H1 (cell line): ENCODE data around the gene SLC12A2. TPM values are rescaled to one million over a fixed set of nuclear protein-coding genes. Genes with fewer than 3 reads are reported as not detected.

ENCODE experiments used
- CTCF ChIA-PET: fragments of 300-600 bp; sonication (Branson Sonifier 250); formaldehyde crosslinking; loops from one replicate; lab custom pipeline; 2021; ENCODE audit not compliant: partially characterized antibody; lab: Charles Lee
- POLR2A ChIA-PET: fragments of 300-600 bp; sonication (Branson Sonifier 250); formaldehyde crosslinking; loops from one replicate; lab custom pipeline; 2021; ENCODE audit warnings: inconsistent platforms; ENCODE audit not compliant: partially characterized antibody; lab: Charles Lee
- DNase-seq, 2 experiments: peaks; one replicate each; pipeline versions ENCODE4 v3.0.0 to v3.0.0-alpha.2; 2010 to 2022; ENCODE audit warnings: low spot score in 2 of 2, low read depth in 1 of 2, mixed read lengths in 1 of 2
- FAIRE-seq: peaks from 2 replicates; lab custom pipeline; 2011; peaks lifted over from hg19 to GRCh38; lab: Jason Lieb, UNC
- H2AFZ ChIP-seq: 2 replicates; pipeline ENCODE4 v1.8.1; 2012; ENCODE audit warnings: low read length, inconsistent platforms
- H2AK5ac ChIP-seq: 2 replicates; pipeline ENCODE4 v1.6.1; 2013; ENCODE audit warnings: low read depth, low read length
- H2BK120ac ChIP-seq: replicated peaks from 2 replicates; pipeline ENCODE3; 2013; ENCODE audit warnings: low read depth, low read length, inconsistent platforms
- H2BK12ac ChIP-seq: 2 replicates; pipeline ENCODE4 v1.6.1; 2013; ENCODE audit warnings: low read depth, low read length
- H2BK15ac ChIP-seq: 2 replicates; pipeline ENCODE4 v1.6.1; 2013; ENCODE audit warnings: low read length
- H2BK20ac ChIP-seq: 2 replicates; pipeline ENCODE4 v1.6.1; 2013; ENCODE audit warnings: low read length
- H2BK5ac ChIP-seq: 2 replicates; pipeline ENCODE4 v1.6.1; 2013; ENCODE audit warnings: low read depth, low read length
- H3K14ac ChIP-seq: 2 replicates; pipeline ENCODE4 v1.6.1; 2013; ENCODE audit warnings: inconsistent platforms; ENCODE audit not compliant: insufficient read length
- H3K18ac ChIP-seq: 2 replicates; pipeline ENCODE4 v1.6.1; 2013; ENCODE audit warnings: low read length; ENCODE audit errors: extremely low read depth
- H3K23ac ChIP-seq: 2 replicates; pipeline ENCODE4 v1.6.1; 2013; ENCODE audit warnings: inconsistent platforms; ENCODE audit not compliant: insufficient read length
- H3K23me2 ChIP-seq: 2 replicates; pipeline ENCODE4 v1.6.1; 2013; ENCODE audit warnings: low read depth, low read length
- H3K27ac ChIP-seq: 2 replicates; pipeline ENCODE4 v1.6.1; 2011; ENCODE audit warnings: low read depth, low read length, inconsistent platforms
- H3K27me3 ChIP-seq, 4 experiments: replicated peaks in 1 of 4; 1 replicate in 1 of 4; 2 replicates in 3 of 4; pipeline versions ENCODE4 v1.6.1 to v1.8.1; 2011 to 2013; ENCODE audit warnings: low read length in 3 of 4, mild to moderate bottlenecking in 3 of 4, inconsistent platforms in 2 of 4, mixed read lengths in 2 of 4, moderate library complexity in 1 of 4; ENCODE audit not compliant: control insufficient read depth in 3 of 4, insufficient read depth in 3 of 4; ENCODE audit errors: extremely low read depth in 1 of 4
- H3K36me3 ChIP-seq, 4 experiments: 2 replicates each; pipeline versions ENCODE4 v1.6.1 to v1.8.1; 2011 to 2013; ENCODE audit warnings: mild to moderate bottlenecking in 4 of 4, low read length in 3 of 4, moderate library complexity in 2 of 4, control low read depth in 1 of 4, inconsistent platforms in 1 of 4; ENCODE audit not compliant: insufficient read depth in 4 of 4, control insufficient read depth in 2 of 4
- H3K4ac ChIP-seq: replicated peaks from 2 replicates; pipeline ENCODE3; 2013; ENCODE audit warnings: low read length, low read depth, mixed read lengths, inconsistent platforms; ENCODE audit not compliant: insufficient read length
- H3K4me1 ChIP-seq, 4 experiments: replicated peaks in 1 of 4; 1 replicate in 1 of 4; 2 replicates in 3 of 4; pipeline versions ENCODE4 v1.6.1 to v1.8.1; 2011 to 2013; ENCODE audit warnings: low read length in 3 of 4, inconsistent platforms in 2 of 4, mixed read lengths in 1 of 4; ENCODE audit not compliant: insufficient read depth in 4 of 4, control insufficient read depth in 3 of 4
- H3K4me2 ChIP-seq, 2 experiments: 2 replicates each; pipeline versions ENCODE4 v1.6.1 to v1.8.1; 2011 to 2013; ENCODE audit warnings: low read depth in 2 of 2, low read length in 2 of 2, control low read depth in 1 of 2, inconsistent platforms in 1 of 2, mild to moderate bottlenecking in 1 of 2; ENCODE audit not compliant: insufficient read depth in 1 of 2
- H3K4me3 ChIP-seq, 4 experiments: fragments of 200-600, 300-600 bp in 1 of 4; sonication (generic), shearing (Covaris generic), sonication (Bioruptor Twin) in 1 of 4; 2 replicates each; pipeline versions ENCODE4 v1.5.1 to v1.8.1; 2011 to 2016; ENCODE audit warnings: low read length in 4 of 4, low read depth in 3 of 4, control low read depth in 2 of 4, inconsistent platforms in 2 of 4, mild to moderate bottlenecking in 2 of 4, mixed read lengths in 1 of 4, moderate library complexity in 1 of 4; ENCODE audit not compliant: insufficient read depth in 2 of 4; ENCODE audit errors: extremely low read depth in 1 of 4
- H3K56ac ChIP-seq: replicated peaks from 2 replicates; pipeline ENCODE3; 2013; ENCODE audit warnings: low read depth, mild to moderate bottlenecking, mixed read lengths, low read length, inconsistent platforms; ENCODE audit not compliant: insufficient read length
- H3K79me1 ChIP-seq: 2 replicates; pipeline ENCODE4 v1.6.1; 2013; ENCODE audit warnings: low read depth, low read length, control low read depth
- H3K79me2 ChIP-seq, 2 experiments: 2 replicates each; pipeline versions ENCODE4 v1.6.1 to v1.8.1; 2012 to 2013; ENCODE audit warnings: low read length in 2 of 2, mild to moderate bottlenecking in 2 of 2, inconsistent platforms in 1 of 2; ENCODE audit not compliant: insufficient read depth in 2 of 2, control insufficient read depth in 1 of 2
- H3K9ac ChIP-seq, 4 experiments: replicated peaks in 1 of 4; 1 replicate in 1 of 4; 2 replicates in 3 of 4; pipeline versions ENCODE4 v1.6.1 to v1.8.1; 2011 to 2013; ENCODE audit warnings: low read depth in 3 of 4, low read length in 3 of 4, control low read depth in 2 of 4, mild to moderate bottlenecking in 2 of 4, moderate library complexity in 2 of 4, inconsistent platforms in 1 of 4; ENCODE audit errors: extremely low read depth in 1 of 4
- H3K9me3 ChIP-seq, 2 experiments: 2 replicates each; pipeline versions ENCODE4 v1.6.1 to v1.8.1; 2012 to 2013; ENCODE audit warnings: mild to moderate bottlenecking in 2 of 2, moderate library complexity in 2 of 2, control low read depth in 1 of 2, inconsistent platforms in 1 of 2, low read depth in 1 of 2, low read length in 1 of 2, mixed read lengths in 1 of 2; ENCODE audit not compliant: insufficient read depth in 2 of 2
- H4K20me1 ChIP-seq, 2 experiments: replicated peaks in 1 of 2; 2 replicates each; pipeline versions ENCODE3 to v1.8.1; 2011 to 2013; ENCODE audit warnings: inconsistent platforms in 2 of 2, low read length in 2 of 2, mild to moderate bottlenecking in 1 of 2; ENCODE audit not compliant: insufficient read depth in 2 of 2, control insufficient read depth in 1 of 2
- H4K5ac ChIP-seq: 2 replicates; pipeline ENCODE4 v1.6.1; 2013; ENCODE audit warnings: low read length, low read depth, mixed read lengths, inconsistent platforms; ENCODE audit not compliant: insufficient read length
- H4K8ac ChIP-seq: 2 replicates; pipeline ENCODE4 v1.8.0; 2013; ENCODE audit warnings: mild to moderate bottlenecking, moderate library complexity, low read length, inconsistent platforms; ENCODE audit not compliant: insufficient read depth; ENCODE audit errors: extremely low read depth
- H4K91ac ChIP-seq: replicated peaks from 2 replicates; pipeline ENCODE3; 2013; ENCODE audit warnings: low read length, mixed read lengths, inconsistent platforms; ENCODE audit not compliant: insufficient read length
- CBX8 ChIP-seq: fragments of 300-800, 300-1000 bp; sonication (generic); IDR thresholded peaks from 2 replicates; pipeline ENCODE4 v1.7.1; 2016; ENCODE audit warnings: low read depth, low read length, borderline replicate concordance
- CTBP2 ChIP-seq: IDR thresholded peaks from 2 replicates; pipeline ENCODE4 v1.7.0; 2011; ENCODE audit warnings: borderline replicate concordance, mild to moderate bottlenecking, moderate library complexity, mixed read lengths, low read length; ENCODE audit not compliant: insufficient read depth, insufficient read length
- GABPA ChIP-seq: IDR thresholded peaks from 2 replicates; pipeline ENCODE4 v1.6.1; 2011; ENCODE audit warnings: mild to moderate bottlenecking, low read length, moderate library complexity, borderline replicate concordance; ENCODE audit not compliant: insufficient read depth
- GTF2F1 ChIP-seq: IDR thresholded peaks from 2 replicates; pipeline ENCODE4 v1.6.1; 2012; ENCODE audit warnings: low read depth, low read length, improper control_type of control experiment, borderline replicate concordance
- PHF8 ChIP-seq: fragments of 200-600 bp; sonication (generic); conservative IDR thresholded peaks from 2 replicates; pipeline ENCODE4 v1.7.1; 2012; ENCODE audit warnings: low read depth, mild to moderate bottlenecking, inconsistent platforms, low read length, moderate library complexity
- RXRA ChIP-seq: IDR thresholded peaks from 2 replicates; pipeline ENCODE4 v1.6.1; 2011; ENCODE audit warnings: low read depth, mild to moderate bottlenecking, low read length, moderate library complexity; ENCODE audit not compliant: insufficient read depth
- SAP30 ChIP-seq: fragments of 300-600 bp; sonication (generic); IDR thresholded peaks from 2 replicates; pipeline ENCODE4 v1.7.1; 2012; ENCODE audit warnings: low read length, moderate library complexity, mild to moderate bottlenecking, inconsistent platforms; ENCODE audit not compliant: insufficient read depth, insufficient replicate concordance
- SUZ12 ChIP-seq: fragments of 200-600 bp; sonication (generic); IDR thresholded peaks from 2 replicates; pipeline ENCODE4 v1.6.1; 2012; ENCODE audit warnings: mild to moderate bottlenecking, inconsistent platforms, low read length, moderate library complexity, mixed read lengths
- YY1 ChIP-seq: IDR thresholded peaks from 2 replicates; pipeline ENCODE4 v1.6.1; 2011; ENCODE audit warnings: low read depth, mild to moderate bottlenecking, low read length
- WGBS, 2 experiments: shearing (Covaris generic) in 1 of 2; methylation state at CpG; one replicate each; pipeline versions ENCODE4 v1.1.6 to v1.1.7; 2013 to 2015; ENCODE audit warnings: low lambda C conversion rate in 2 of 2, mixed read lengths in 2 of 2, inconsistent platforms in 1 of 2, low coverage in 1 of 2, missing lambda C conversion rate in 1 of 2; ENCODE audit not compliant: insufficient replicate concordance in 2 of 2, insufficient coverage in 1 of 2, insufficient read length in 1 of 2; ENCODE audit errors: extremely low coverage in 1 of 2, missing lambda C conversion rate in 1 of 2; 5-methylcytosine and 5-hydroxymethylcytosine counted together
- polyA plus RNA-seq, 7 experiments: library from polyadenylated mRNA; depleted of rRNA in 3 of 7; stranded (reverse) in 5 of 7; unstranded in 2 of 7; fragments of >200 nt in 5 of 7; fragments of 200-250 nt in 2 of 7; gene quantifications; 1 replicate in 5 of 7; 2 replicates in 1 of 7; 4 replicates in 1 of 7; pipeline versions ENCODE4 v1.2.1 to v1.2.3, GENCODE V29; 2011 to 2013; ENCODE audit warnings: missing spikeins in 2 of 7, mixed read lengths in 2 of 7
- total RNA-seq: library from RNA; stranded (reverse); fragmentation: NEBNext Ultra II Directional; extraction: Animal tissue kit (Norgen Biotek cat#: 25700); gene quantifications from 2 replicates; pipeline ENCODE4 v1.2.1, GENCODE V29; 2021

SLC12A2 gene
- total and polyA plus RNA-seq, 2 of the 8 experiments (the other 6 are each of a cell fraction or from before 2014, with no cell fraction given), result 2.6 to 16.2 TPM

DNA sequence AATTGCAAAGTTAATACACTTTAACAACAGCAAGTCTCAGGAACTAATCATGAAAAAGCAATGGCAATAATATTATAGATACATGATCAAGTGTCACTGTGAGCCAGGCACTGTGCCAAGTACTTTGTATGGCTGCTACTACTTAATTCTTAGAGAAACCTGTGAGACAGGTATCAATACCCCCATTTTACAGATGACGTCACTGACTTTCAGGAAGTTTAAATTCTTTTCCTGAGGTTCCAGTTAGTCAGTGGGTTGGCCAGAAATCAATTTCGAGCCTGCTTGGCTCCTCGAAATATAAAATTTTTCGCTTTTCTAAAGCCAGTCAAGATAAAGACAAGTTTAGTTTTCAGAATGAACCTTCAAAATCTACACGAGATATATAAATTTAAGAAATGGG, 130.3 kb downstream of the SLC12A2 start:
- ChIA-PET POLR2A (no interaction called here), CTCF (interaction anchor here (0.9 to 2.4 kb wide), 5 partner anchors 13 to 461 kb away, joined by 3 to 8 read pairs (median 5); no protein-coding TSS in a partner anchor)
- H2BK15ac ChIP-seq, result no peak overlapping the region
- no peak overlapping the region for H2BK5ac ChIP-seq
- FAIRE-seq, result no peak
- H2AFZ ChIP-seq, result no peak overlapping the region
- H2AK5ac ChIP-seq, result no peak overlapping the region
- H2BK20ac ChIP-seq, result no peak overlapping the region
- H3K4me1 ChIP-seq, result no peaks in the 10 kb centered on the region; a peak in 1 of 7 replicates
- H3K4ac ChIP-seq, result no peak overlapping the region
- no peak overlapping the region for H3K9ac ChIP-seq
- no peak overlapping the region for H3K18ac ChIP-seq
- no peak overlapping the region for H3K23ac ChIP-seq
- no peak overlapping the region for H4K5ac ChIP-seq
- H3K79me2 ChIP-seq, result no peaks in the 10 kb centered on the region
- no peak for DNase-seq
- no peak overlapping the region for H3K14ac ChIP-seq
- no peak overlapping the region for H4K91ac ChIP-seq
- H3K79me1 ChIP-seq, result no peaks in the 10 kb centered on the region
- H3K23me2 ChIP-seq, result no peaks in the 10 kb centered on the region
- no peak overlapping the region for H3K4me2 ChIP-seq
- H3K9me3 ChIP-seq, result no peaks in the 10 kb centered on the region
- no peak overlapping the region for H4K8ac ChIP-seq
- no peaks in the 10 kb centered on the region for H3K36me3 ChIP-seq
- no peak overlapping the region for H3K56ac ChIP-seq
- H4K20me1 ChIP-seq, result no peaks in the 10 kb centered on the region
- no peak overlapping the region for H3K4me3 ChIP-seq
- no peak overlapping the region for H2BK12ac ChIP-seq
- no peak overlapping the region for H3K27ac ChIP-seq
- WGBS, 2 experiments, result 92% methylated on average over 5 of the region's 5 CpGs; no CpG with 5 or more reads in 1 of the 2 experiments
- H3K27me3 ChIP-seq, result no peaks in the 10 kb centered on the region
- no peak overlapping the region for H2BK120ac ChIP-seq
- TF ChIP-seq SUZ12 (no peak), YY1 (no peak), PHF8 (no peak), SAP30 (no peak), CTBP2 (no peak), RXRA (no peak), GTF2F1 (no peak), GABPA (no peak), CBX8 (no peak)
